ENCODE measurements around the gene RBKS. TPM values are rescaled to one million over a fixed set of nuclear protein-coding genes. Genes with fewer than 3 reads are reported as not detected.

Gene RBKS
- total RNA-seq, 2 experiments from 2014 or later, result 7.2 to 8.9 TPM

- no peak for ATAC-seq
- TF ChIP-seq, protein P1, sequence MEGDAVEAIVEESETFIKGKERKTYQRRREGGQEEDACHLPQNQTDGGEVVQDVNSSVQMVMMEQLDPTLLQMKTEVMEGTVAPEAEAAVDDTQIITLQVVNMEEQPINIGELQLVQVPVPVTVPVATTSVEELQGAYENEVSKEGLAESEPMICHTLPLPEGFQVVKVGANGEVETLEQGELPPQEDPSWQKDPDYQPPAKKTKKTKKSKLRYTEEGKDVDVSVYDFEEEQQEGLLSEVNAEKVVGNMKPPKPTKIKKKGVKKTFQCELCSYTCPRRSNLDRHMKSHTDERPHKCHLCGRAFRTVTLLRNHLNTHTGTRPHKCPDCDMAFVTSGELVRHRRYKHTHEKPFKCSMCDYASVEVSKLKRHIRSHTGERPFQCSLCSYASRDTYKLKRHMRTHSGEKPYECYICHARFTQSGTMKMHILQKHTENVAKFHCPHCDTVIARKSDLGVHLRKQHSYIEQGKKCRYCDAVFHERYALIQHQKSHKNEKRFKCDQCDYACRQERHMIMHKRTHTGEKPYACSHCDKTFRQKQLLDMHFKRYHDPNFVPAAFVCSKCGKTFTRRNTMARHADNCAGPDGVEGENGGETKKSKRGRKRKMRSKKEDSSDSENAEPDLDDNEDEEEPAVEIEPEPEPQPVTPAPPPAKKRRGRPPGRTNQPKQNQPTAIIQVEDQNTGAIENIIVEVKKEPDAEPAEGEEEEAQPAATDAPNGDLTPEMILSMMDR (IDR thresholded peaks at IDR 0.05), result no peak
- Mint-ChIP-seq H3K27ac (no peak overlapping the region), H3K9me3 (no peaks in the 10 kb centered on the region), H3K4me1 (ENCODE audit: low read depth) (peaks cover 4% of the 10 kb centered on the region), H3K4me3 (no peak overlapping the region), H3K27me3 (no peaks in the 10 kb centered on the region), H3K36me3 (ENCODE audit: low read depth) (no peaks in the 10 kb centered on the region)
- DNase-seq, result no peak
- ChIA-PET POLR2A (no interaction called here), CTCF (interaction anchor here (1.4 kb wide), 1 partner anchor 103 kb away, joined by 4 read pairs; no protein-coding TSS in a partner anchor)
- intact Hi-C loops (cut with micrococcal nuclease), result no loop called here
Measured at GRCh38 chr2:27806311-27807059, 83.7 kb downstream of the RBKS start.

GRCh38 chr2:27805180-27805579 is 85.0 kb downstream of the RBKS start:
- Mint-ChIP-seq H3K4me1 (ENCODE audit: low read depth) (peaks cover 2% of the 10 kb centered on the region), H3K9me3 (no peaks in the 10 kb centered on the region), H3K36me3 (ENCODE audit: low read depth) (no peaks in the 10 kb centered on the region), H3K27ac (no peak overlapping the region), H3K4me3 (no peak overlapping the region), H3K27me3 (no peaks in the 10 kb centered on the region)
- DNase-seq (no peak), ATAC-seq (no peak)
- TF ChIP-seq, protein P1 (IDR thresholded peaks at IDR 0.05), result no peak
- POLR2A ChIA-PET, result no interaction called here
- CTCF ChIA-PET, result interaction anchor here (1.3 kb wide), 1 partner anchor 9 kb away, joined by 6 read pairs; no protein-coding TSS in a partner anchor
- intact Hi-C loops (cut with micrococcal nuclease), result no loop called here

DNA sequence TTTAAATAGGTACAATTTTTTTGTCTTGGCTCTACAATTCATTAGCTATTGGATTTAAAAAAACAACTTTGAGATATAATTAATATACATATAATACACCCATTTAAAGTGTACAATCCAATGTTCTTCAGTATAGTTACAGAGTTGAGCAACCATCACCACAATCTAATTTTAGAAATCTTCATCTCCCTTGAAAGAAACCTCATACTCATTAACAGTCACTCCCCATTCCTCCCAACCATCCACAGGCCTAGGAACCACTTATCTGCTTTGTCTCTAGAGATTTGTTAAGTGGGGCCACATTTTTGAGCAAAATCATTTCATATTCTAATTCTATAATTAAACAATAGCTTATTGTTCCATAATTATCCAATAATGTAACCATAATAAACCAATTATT is 86.0 kb downstream of the RBKS start:
- no peak for DNase-seq
- Mint-ChIP-seq H3K27ac (no peak overlapping the region), H3K27me3 (no peaks in the 10 kb centered on the region), H3K36me3 (ENCODE audit: low read depth) (no peaks in the 10 kb centered on the region), H3K4me1 (ENCODE audit: low read depth) (no peaks in the 10 kb centered on the region), H3K4me3 (no peak overlapping the region), H3K9me3 (no peaks in the 10 kb centered on the region)
- intact Hi-C loops (cut with micrococcal nuclease), result no loop called here
- ChIA-PET POLR2A (interaction anchor here (0.6 kb wide), 1 partner anchor 11 kb away, joined by 3 read pairs; no protein-coding TSS in a partner anchor), CTCF (no interaction called here)
- no peak for ATAC-seq
- TF ChIP-seq, protein P1 (IDR thresholded peaks at IDR 0.05), result no peak

- TF ChIP-seq, protein P1 (IDR thresholded peaks at IDR 0.05), result no peak
- H3K36me3 Mint-ChIP-seq (ENCODE audit: low read depth), result no peaks in the 10 kb centered on the region
- ATAC-seq (no peak), DNase-seq (no peak)
- H3K9me3 Mint-ChIP-seq, result no peaks in the 10 kb centered on the region
- no peaks in the 10 kb centered on the region for H3K27me3 Mint-ChIP-seq
- ChIA-PET CTCF (no interaction called here), POLR2A (no interaction called here)
- intact Hi-C loops (cut with micrococcal nuclease), result no loop called here
- no peak overlapping the region for H3K27ac Mint-ChIP-seq
- H3K4me3 Mint-ChIP-seq, result no peak overlapping the region
- no peaks in the 10 kb centered on the region for H3K4me1 Mint-ChIP-seq (ENCODE audit: low read depth)
Measured at GRCh38 chr2:27803046-27803445, 87.1 kb downstream of the RBKS start.

DNA sequence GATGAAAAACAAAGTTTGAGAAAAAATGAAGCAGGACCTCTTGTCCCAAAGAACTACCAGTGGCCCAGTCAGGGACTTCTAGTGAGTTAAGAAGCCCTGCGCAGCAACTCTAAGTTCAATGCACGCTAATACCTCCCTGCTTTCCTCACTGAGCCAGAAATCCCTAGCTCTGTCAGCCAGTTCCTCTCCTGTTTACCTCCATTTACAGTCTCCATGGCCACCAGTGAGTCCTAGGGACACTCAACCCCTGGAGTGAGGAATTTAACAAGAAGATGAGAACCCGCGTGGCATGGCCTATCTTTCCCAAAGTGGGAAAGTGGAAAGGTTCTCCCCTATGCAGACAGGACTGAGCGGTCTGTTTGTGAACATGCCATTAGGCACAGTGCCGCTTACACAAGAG is 87.6 kb downstream of the RBKS start:
- H3K27ac Mint-ChIP-seq, result no peak overlapping the region
- no peaks in the 10 kb centered on the region for H3K36me3 Mint-ChIP-seq (ENCODE audit: low read depth)
- ATAC-seq, result no peak
- no peak overlapping the region for H3K4me3 Mint-ChIP-seq
- intact Hi-C loops (cut with micrococcal nuclease), result no loop called here
- DNase-seq, result no peak
- no peaks in the 10 kb centered on the region for H3K27me3 Mint-ChIP-seq
- no peaks in the 10 kb centered on the region for H3K4me1 Mint-ChIP-seq (ENCODE audit: low read depth)
- POLR2A ChIA-PET, result no interaction called here
- CTCF ChIA-PET, result no interaction called here
- no peaks in the 10 kb centered on the region for H3K9me3 Mint-ChIP-seq
- TF ChIP-seq, protein P1 (IDR thresholded peaks at IDR 0.05), result no peak

Measured in activated CD8-positive, alpha-beta T cell treated with anti-CD3 and anti-CD28 coated beads for 36 hours (primary cell).